GM18858 (cell line): ENCODE results near the gene LENG9.
"Not testable (repeated sequence)": the region's sequence is repeated elsewhere in the genome, so short reads cannot be mapped to it uniquely, and the experiment has no call there.

Experiments used
- ATAC-seq: cut with Tn5 transposase; IDR thresholded peaks from one replicate; pipeline ENCODE4 v1.9.1; 2021; ENCODE audit not compliant: unreplicated experiment

The LENG9 gene

GRCh38 chr19:54459282-54460229 lies 4.0 kb downstream of the LENG9 start:
- ATAC-seq, result no peak

GRCh38 chr19:54458648-54459281 lies 4.8 kb downstream of the LENG9 start:
- ATAC-seq, result no peak

GRCh38 chr19:54457773-54458647 lies 5.6 kb downstream of the LENG9 start:
- no peak for ATAC-seq

GRCh38 chr19:54456423-54457373 lies 6.9 kb downstream of the LENG9 start:
- no peak for ATAC-seq

GRCh38 chr19:54455786-54456422 lies 7.7 kb downstream of the LENG9 start:
- ATAC-seq, result no peak

- no peak for ATAC-seq
Measured at GRCh38 chr19:54454781-54455675, 8.6 kb downstream of the LENG9 start.

- ATAC-seq, result no peak
Measured at GRCh38 chr19:54453921-54454780, 9.4 kb downstream of the LENG9 start.

GRCh38 chr19:54452626-54453025 lies 11.0 kb downstream of the LENG9 start:
- ATAC-seq, result no peak

GRCh38 chr19:54451997-54452396 lies 11.6 kb downstream of the LENG9 start:
- no peak for ATAC-seq

- no peak for ATAC-seq
Measured at GRCh38 chr19:54451331-54451871, 12.2 kb downstream of the LENG9 start.

GRCh38 chr19:54449701-54450069 lies 13.9 kb downstream of the LENG9 start:
- no peak for ATAC-seq

GRCh38 chr19:54448774-54449700 lies 14.5 kb downstream of the LENG9 start, which contains the start of gene LENG8:
Gene LENG8, plus strand, starts transcription at chr19:54449199. Its CDS starts 2,146 bp downstream, at chr19:54451345.
- ATAC-seq, result peak; percentile 75

GRCh38 chr19:54448040-54448773 lies 15.4 kb downstream of the LENG9 start:
- ATAC-seq, result no peak

GRCh38 chr19:54446349-54446748 lies 17.2 kb downstream of the LENG9 start:
- ATAC-seq, result not testable (repeated sequence)

GRCh38 chr19:54444737-54445136 lies 18.8 kb downstream of the LENG9 start:
- no peak for ATAC-seq

GRCh38 chr19:54440641-54441040 lies 22.9 kb downstream of the LENG9 start:
- no peak for ATAC-seq
